Smooth muscle cell (in vitro differentiated cells): Measurements from ENCODE around the gene HLA-B. TPM values are rescaled to one million over a fixed set of nuclear protein-coding genes. Genes with fewer than 3 reads are reported as not detected.
A peak's percentile ranks its signal among the peaks of the same experiment; 100 is the strongest.

Experiments
- DNase-seq: peaks from one replicate; lab custom pipeline; 2025; ENCODE audit not compliant: unreplicated experiment; lab: John Stamatoyannopoulos, UW
- H2AFZ ChIP-seq: fragments of 200-600 bp; sonication (generic); 2 replicates; pipeline ENCODE4 v1.6.0; 2016; ENCODE audit warnings: antibody characterized with exemption, low read depth, mild to moderate bottlenecking
- H3F3A ChIP-seq: fragments of 200-600 bp; sonication (generic); 2 replicates; pipeline ENCODE4 v1.6.0; 2017; ENCODE audit warnings: antibody characterized with exemption, low read depth
- H3K27ac ChIP-seq: fragments of 200-600 bp; sonication (generic); 2 replicates; pipeline ENCODE4 v1.5.1; 2016; ENCODE audit warnings: low read depth, mild to moderate bottlenecking
- H3K27me3 ChIP-seq: fragments of 200-600 bp; sonication (generic); 2 replicates; pipeline ENCODE4 v1.6.1; 2016; ENCODE audit warnings: low read depth, mild to moderate bottlenecking
- H3K36me3 ChIP-seq: fragments of 200-600 bp; sonication (generic); 2 replicates; pipeline ENCODE4 v1.5.1; 2016; ENCODE audit warnings: low read depth
- H3K4me1 ChIP-seq: fragments of 200-600 bp; sonication (generic); 2 replicates; pipeline ENCODE4 v1.5.1; 2016; ENCODE audit warnings: low read depth
- H3K4me2 ChIP-seq: fragments of 200-600 bp; sonication (generic); 2 replicates; pipeline ENCODE4 v1.6.0; 2016; ENCODE audit warnings: mild to moderate bottlenecking
- H3K4me3 ChIP-seq: fragments of 200-600 bp; sonication (generic); 2 replicates; pipeline ENCODE4 v1.5.1; 2016; ENCODE audit warnings: mild to moderate bottlenecking
- H3K79me2 ChIP-seq: fragments of 200-600 bp; sonication (generic); 2 replicates; pipeline ENCODE4 v1.6.0; 2016; ENCODE audit warnings: low read depth, mild to moderate bottlenecking
- H3K9ac ChIP-seq: fragments of 200-600 bp; sonication (generic); 2 replicates; pipeline ENCODE4 v1.6.0; 2016; ENCODE audit warnings: low read depth
- H3K9me3 ChIP-seq: fragments of 200-600 bp; sonication (generic); replicated peaks from 2 replicates; pipeline ENCODE4 v1.5.1; 2016; ENCODE audit warnings: low read depth
- H4K20me1 ChIP-seq: fragments of 200-600 bp; sonication (generic); 2 replicates; pipeline ENCODE4 v1.6.0; 2016; ENCODE audit warnings: low read depth
- WGBS: methylation state at CpG from one replicate; pipeline ENCODE4 v1.1.7; 2016; ENCODE audit warnings: low lambda C conversion rate; 5-methylcytosine and 5-hydroxymethylcytosine counted together
- polyA plus RNA-seq: library from polyadenylated mRNA; unstranded; fragments of >200 nt; fragmentation: Nextera tagmentation; extraction: Ambion mirVana; gene quantifications from 2 replicates; pipeline ENCODE4 v1.2.1, GENCODE V29; 2016
- total RNA-seq: library from RNA; depleted of rRNA; stranded (reverse); fragments of >200 nt; gene quantifications from 2 replicates; pipeline ENCODE4 v1.2.3, GENCODE V29; 2014
- TF ChIP-seq, protein P1 (sequence below): fragments of 200-600 bp; sonication (generic); IDR thresholded peaks from 2 replicates; pipeline ENCODE4 v1.5.1; 2017; ENCODE audit warnings: borderline replicate concordance, mild to moderate bottlenecking, antibody characterized with exemption; ENCODE audit not compliant: insufficient read depth, poor library complexity, severe bottlenecking

The HLA-B gene
- total and polyA plus RNA-seq, 2 experiments from 2014 or later = 646 to 2,794 TPM

DNA sequence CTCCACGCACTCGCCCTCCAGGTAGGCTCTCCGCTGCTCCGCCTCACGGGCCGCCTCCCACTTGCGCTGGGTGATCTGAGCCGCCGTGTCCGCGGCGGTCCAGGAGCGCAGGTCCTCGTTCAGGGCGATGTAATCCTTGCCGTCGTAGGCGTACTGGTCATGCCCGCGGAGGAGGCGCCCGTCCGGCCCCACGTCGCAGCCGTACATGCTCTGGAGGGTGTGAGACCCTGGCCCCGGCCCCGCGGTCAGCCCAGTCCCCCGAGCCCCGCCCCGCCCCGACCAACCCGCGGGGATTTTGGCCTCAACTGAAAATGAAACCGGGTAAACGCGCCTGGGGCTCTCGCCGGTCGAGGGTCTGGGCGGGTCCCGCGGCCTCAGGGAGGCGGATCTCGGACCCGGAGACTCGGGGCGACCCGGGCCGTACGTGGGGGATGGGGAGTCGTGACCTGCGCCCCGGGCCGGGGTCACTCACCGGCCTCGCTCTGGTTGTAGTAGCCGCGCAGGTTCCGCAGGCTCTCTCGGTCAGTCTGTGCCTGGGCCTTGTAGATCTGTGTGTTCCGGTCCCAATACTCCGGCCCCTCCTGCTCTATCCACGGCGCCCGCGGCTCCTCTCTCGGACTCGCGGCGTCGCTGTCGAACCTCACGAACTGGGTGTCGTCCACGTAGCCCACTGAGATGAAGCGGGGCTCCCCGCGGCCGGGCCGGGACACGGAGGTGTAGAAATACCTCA, 598 bp downstream of the HLA-B start:
- H3K36me3 ChIP-seq = no peaks in the 10 kb centered on the region
- WGBS = 4% methylated on average over 49 of the region's 83 CpGs
- H3F3A ChIP-seq = no peaks in the 10 kb centered on the region
- no peak overlapping the region for H2AFZ ChIP-seq
- H3K27me3 ChIP-seq = peaks cover 25% of the 10 kb centered on the region
- DNase-seq = no peak
- H3K79me2 ChIP-seq = no peaks in the 10 kb centered on the region
- H3K4me2 ChIP-seq = peak overlapping the region; percentile 81
- peak overlapping the region; percentile 63 for H3K4me3 ChIP-seq
- H4K20me1 ChIP-seq = peaks cover 10% of the 10 kb centered on the region
- no peak overlapping the region for H3K27ac ChIP-seq
- H3K9ac ChIP-seq = peak overlapping the region; percentile 71
- no peaks in the 10 kb centered on the region for H3K9me3 ChIP-seq
- H3K4me1 ChIP-seq = no peaks in the 10 kb centered on the region
- TF ChIP-seq, protein P1, sequence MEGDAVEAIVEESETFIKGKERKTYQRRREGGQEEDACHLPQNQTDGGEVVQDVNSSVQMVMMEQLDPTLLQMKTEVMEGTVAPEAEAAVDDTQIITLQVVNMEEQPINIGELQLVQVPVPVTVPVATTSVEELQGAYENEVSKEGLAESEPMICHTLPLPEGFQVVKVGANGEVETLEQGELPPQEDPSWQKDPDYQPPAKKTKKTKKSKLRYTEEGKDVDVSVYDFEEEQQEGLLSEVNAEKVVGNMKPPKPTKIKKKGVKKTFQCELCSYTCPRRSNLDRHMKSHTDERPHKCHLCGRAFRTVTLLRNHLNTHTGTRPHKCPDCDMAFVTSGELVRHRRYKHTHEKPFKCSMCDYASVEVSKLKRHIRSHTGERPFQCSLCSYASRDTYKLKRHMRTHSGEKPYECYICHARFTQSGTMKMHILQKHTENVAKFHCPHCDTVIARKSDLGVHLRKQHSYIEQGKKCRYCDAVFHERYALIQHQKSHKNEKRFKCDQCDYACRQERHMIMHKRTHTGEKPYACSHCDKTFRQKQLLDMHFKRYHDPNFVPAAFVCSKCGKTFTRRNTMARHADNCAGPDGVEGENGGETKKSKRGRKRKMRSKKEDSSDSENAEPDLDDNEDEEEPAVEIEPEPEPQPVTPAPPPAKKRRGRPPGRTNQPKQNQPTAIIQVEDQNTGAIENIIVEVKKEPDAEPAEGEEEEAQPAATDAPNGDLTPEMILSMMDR = no peak

DNA sequence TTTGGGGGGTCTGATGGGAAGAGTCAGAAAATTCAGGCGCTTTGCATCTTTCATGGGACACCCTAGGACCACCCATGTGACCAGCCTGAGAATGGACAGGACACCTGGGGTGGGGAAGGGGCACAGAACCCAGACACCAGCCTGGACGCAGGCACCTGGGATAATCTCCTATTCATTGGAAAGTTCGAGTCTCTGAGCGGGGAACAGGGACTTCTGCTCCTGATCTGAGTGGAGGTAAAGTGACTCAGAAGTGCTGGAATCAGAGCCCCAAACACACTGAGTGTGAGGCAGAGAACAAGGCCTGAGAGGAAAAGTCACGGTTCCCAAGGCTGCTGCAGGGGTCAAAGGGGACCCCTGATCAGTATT, 1.4 kb downstream of the HLA-B start:
- H3K79me2 ChIP-seq = no peaks in the 10 kb centered on the region
- peak overlapping the region; percentile 53 for H3K4me2 ChIP-seq
- H3K9ac ChIP-seq = no peak overlapping the region
- TF ChIP-seq, protein P1 = no peak
- no peak overlapping the region for H3K27ac ChIP-seq
- H4K20me1 ChIP-seq = peaks cover 10% of the 10 kb centered on the region
- 93% methylated on average over 5 of the region's 5 CpGs for WGBS
- H3K9me3 ChIP-seq = no peaks in the 10 kb centered on the region
- no peaks in the 10 kb centered on the region for H3K4me1 ChIP-seq
- peaks cover 25% of the 10 kb centered on the region for H3K27me3 ChIP-seq
- no peak for DNase-seq
- H3K4me3 ChIP-seq = peak overlapping the region; percentile 18
- H3K36me3 ChIP-seq = no peaks in the 10 kb centered on the region
- H3F3A ChIP-seq = no peaks in the 10 kb centered on the region
- H2AFZ ChIP-seq = no peak overlapping the region

DNA sequence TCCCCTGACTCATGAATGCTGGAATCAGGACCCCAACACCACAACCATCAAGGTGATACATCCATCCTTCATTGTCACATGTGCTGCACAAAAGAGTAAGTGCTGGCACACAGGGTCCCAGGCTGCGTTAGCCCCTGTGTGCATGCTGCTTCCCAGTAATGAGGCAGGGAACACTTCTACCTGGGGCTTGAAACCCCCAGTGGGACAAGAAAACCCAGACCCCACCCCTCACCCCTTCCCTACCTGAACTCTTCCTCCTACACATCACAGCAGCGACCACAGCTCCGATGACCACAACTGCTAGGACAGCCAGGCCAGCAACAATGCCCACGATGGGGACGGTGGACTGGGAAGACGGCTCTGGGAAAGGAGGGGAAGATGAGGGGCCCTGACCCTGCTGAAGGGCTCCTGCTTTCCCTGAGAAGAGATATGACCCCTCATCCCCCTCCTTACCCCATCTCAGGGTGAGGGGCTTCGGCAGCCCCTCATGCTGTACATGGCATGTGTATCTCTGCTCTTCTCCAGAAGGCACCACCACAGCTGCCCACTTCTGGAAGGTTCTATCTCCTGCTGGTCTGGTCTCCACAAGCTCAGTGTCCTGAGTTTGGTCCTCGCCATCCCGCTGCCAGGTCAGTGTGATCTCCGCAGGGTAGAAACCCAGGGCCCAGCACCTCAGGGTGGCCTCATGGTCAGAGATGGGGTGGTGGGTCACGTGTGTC, 2.0 kb downstream of the HLA-B start:
- WGBS = 82% methylated on average over 10 of the region's 11 CpGs
- Histone ChIP-seq H4K20me1 (peaks cover 10% of the 10 kb centered on the region), H3K27me3 (peaks cover 25% of the 10 kb centered on the region), H3K79me2 (no peaks in the 10 kb centered on the region), H3K9ac (no peak overlapping the region), H3K27ac (no peak overlapping the region), H3K9me3 (no peaks in the 10 kb centered on the region), H3K4me2 (peak overlapping the region; percentile 53), H3K36me3 (no peaks in the 10 kb centered on the region), H3F3A (no peaks in the 10 kb centered on the region), H3K4me1 (no peaks in the 10 kb centered on the region), H2AFZ (no peak overlapping the region), H3K4me3 (no peak overlapping the region)
- TF ChIP-seq, protein P1 = no peak
- no peak for DNase-seq
